ENCODE results near the gene MTM1. TPM values are rescaled to one million over a fixed set of nuclear protein-coding genes. Genes with fewer than 3 reads are reported as not detected.

Gene MTM1
- total RNA-seq, 1 experiment from 2014 or later = 22.9 TPM

DNA sequence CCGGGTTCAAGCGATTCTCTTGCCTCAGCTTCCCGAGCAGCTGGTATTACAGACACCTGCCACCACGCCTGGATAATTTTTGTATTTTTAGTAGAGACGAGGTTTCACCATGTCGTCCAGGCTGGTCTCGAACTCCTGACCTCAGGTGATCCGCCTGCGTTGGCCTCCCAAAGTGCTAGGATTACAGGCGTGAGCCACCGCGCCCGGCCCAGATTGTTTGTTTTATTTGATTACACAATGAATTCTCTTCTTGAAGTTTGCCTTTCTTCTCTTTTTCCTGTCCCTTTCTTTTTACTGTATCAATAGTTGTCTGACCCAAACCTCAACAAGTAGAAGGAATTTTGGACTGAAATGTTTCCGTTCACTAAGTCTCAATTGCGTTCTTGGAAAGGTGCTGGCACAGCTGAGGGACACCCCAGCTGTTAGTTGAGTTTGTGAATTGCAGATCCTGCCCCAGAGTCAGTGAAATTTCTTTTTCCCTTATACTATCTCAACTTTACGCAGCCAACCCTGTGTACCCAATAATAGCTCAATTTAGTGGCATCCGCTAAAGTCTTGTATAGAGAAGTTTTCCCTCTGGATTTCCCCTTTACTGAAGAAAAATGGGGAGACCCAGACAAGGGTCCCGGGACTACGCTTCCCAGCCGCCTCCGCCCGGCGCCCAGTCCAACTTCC is 639 bp upstream of the MTM1 start:
- Histone ChIP-seq H3K27ac (no peak overlapping the region), H3K9me3 (ENCODE audit: insufficient read depth, low read depth) (no peaks in the 10 kb centered on the region), H3K4me2 (peak overlapping the region; percentile 79), H4K20me1 (ENCODE audit: insufficient read depth) (no peaks in the 10 kb centered on the region), H2AFZ (peak overlapping the region; percentile 83), H3K9me2 (ENCODE audit: insufficient read depth) (no peaks in the 10 kb centered on the region), H3K4me1 (replicated peaks; ENCODE audit: insufficient read depth) (peaks cover 43% of the 10 kb centered on the region), H3K79me2 (ENCODE audit: low read depth) (peaks cover 39% of the 10 kb centered on the region), H3K4me3 (peak overlapping the region; percentile 52; the same call in 1 of the 2 replicates), H3K36me3 (ENCODE audit: low read depth) (no peaks in the 10 kb centered on the region), H3F3A (ENCODE audit: insufficient read depth, low read depth) (peaks cover 4% of the 10 kb centered on the region; the same call in 1 of the 2 replicates), H3K27me3 (ENCODE audit: insufficient read depth, low read depth) (no peaks in the 10 kb centered on the region)
- intact Hi-C loops (cut with micrococcal nuclease; ENCODE audit: unreplicated experiment) = loop anchor here (5.0 to 10.0 kb wide), 2 partner anchors 415 to 1023 kb away; partner anchors contain the start of genes EOLA1, HMGB3 and HSFX3
- CTCF ChIA-PET = interaction anchor here (1.4 kb wide), 1 partner anchor 628 kb away, joined by 4 read pairs; no protein-coding TSS in a partner anchor
- peak in 1 of 2 experiments; percentile 45 for DNase-seq
- TF ChIP-seq, protein P1, sequence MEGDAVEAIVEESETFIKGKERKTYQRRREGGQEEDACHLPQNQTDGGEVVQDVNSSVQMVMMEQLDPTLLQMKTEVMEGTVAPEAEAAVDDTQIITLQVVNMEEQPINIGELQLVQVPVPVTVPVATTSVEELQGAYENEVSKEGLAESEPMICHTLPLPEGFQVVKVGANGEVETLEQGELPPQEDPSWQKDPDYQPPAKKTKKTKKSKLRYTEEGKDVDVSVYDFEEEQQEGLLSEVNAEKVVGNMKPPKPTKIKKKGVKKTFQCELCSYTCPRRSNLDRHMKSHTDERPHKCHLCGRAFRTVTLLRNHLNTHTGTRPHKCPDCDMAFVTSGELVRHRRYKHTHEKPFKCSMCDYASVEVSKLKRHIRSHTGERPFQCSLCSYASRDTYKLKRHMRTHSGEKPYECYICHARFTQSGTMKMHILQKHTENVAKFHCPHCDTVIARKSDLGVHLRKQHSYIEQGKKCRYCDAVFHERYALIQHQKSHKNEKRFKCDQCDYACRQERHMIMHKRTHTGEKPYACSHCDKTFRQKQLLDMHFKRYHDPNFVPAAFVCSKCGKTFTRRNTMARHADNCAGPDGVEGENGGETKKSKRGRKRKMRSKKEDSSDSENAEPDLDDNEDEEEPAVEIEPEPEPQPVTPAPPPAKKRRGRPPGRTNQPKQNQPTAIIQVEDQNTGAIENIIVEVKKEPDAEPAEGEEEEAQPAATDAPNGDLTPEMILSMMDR (conservative IDR thresholded peaks at IDR 0.05) = no peak
- no peak for TF ChIP-seq EZH2 (IDR thresholded peaks at IDR 0.05; ENCODE audit: low read depth)
- POLR2A ChIA-PET (ENCODE audit: unreplicated experiment) = interaction anchor here (0.6 to 1.0 kb wide), 4 partner anchors 126 to 832 kb away, joined by 3 to 7 read pairs (median 4); partner anchors contain the start of gene MTMR1
- BruUV-seq (replicated peaks) = no TSS peak

DNA sequence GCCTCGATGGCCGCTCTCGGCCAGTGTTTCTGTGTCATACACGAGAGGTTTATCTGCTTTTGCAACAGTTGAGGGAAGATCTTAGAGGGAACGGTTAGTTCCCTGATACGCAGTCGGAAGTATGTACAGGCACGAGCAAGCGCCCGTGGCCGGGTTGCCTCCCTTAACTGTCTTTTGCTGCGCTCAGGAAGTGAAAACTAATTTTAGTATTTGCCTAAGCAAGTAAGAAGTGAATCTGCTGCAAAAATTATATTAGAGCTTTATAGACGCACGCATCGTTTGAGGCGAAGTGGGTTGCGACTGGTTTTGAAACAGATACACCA is 695 bp downstream of the MTM1 start:
- POLR2A ChIA-PET (ENCODE audit: unreplicated experiment) = interaction anchor here (0.6 kb wide), 1 partner anchor 20 kb away, joined by 4 read pairs; no protein-coding TSS in a partner anchor
- CTCF ChIA-PET = no interaction called here
- Histone ChIP-seq H3K27ac (no peak overlapping the region), H2AFZ (peak overlapping the region; percentile 85), H3K9me3 (ENCODE audit: insufficient read depth, low read depth) (no peaks in the 10 kb centered on the region), H3K4me1 (replicated peaks; ENCODE audit: insufficient read depth) (peaks cover 55% of the 10 kb centered on the region), H3K9me2 (ENCODE audit: insufficient read depth) (no peaks in the 10 kb centered on the region), H3K79me2 (ENCODE audit: low read depth) (peaks cover 52% of the 10 kb centered on the region), H3K36me3 (ENCODE audit: low read depth) (no peaks in the 10 kb centered on the region), H4K20me1 (ENCODE audit: insufficient read depth) (no peaks in the 10 kb centered on the region), H3K4me3 (peak overlapping the region; percentile 79), H3F3A (ENCODE audit: insufficient read depth, low read depth) (peaks cover 6% of the 10 kb centered on the region; the same call in 1 of the 2 replicates), H3K27me3 (ENCODE audit: insufficient read depth, low read depth) (no peaks in the 10 kb centered on the region), H3K4me2 (peak overlapping the region; percentile 90)
- no TSS peak for BruUV-seq (replicated peaks)
- intact Hi-C loops (cut with micrococcal nuclease; ENCODE audit: unreplicated experiment) = loop anchor here (5.0 to 10.0 kb wide), 2 partner anchors 413 to 1024 kb away; partner anchors contain the start of genes EOLA1, HMGB3 and HSFX3
- TF ChIP-seq, protein P1 (conservative IDR thresholded peaks at IDR 0.05) = no peak
- no peak for TF ChIP-seq EZH2 (IDR thresholded peaks at IDR 0.05; ENCODE audit: low read depth)
- DNase-seq = no peak

DNA sequence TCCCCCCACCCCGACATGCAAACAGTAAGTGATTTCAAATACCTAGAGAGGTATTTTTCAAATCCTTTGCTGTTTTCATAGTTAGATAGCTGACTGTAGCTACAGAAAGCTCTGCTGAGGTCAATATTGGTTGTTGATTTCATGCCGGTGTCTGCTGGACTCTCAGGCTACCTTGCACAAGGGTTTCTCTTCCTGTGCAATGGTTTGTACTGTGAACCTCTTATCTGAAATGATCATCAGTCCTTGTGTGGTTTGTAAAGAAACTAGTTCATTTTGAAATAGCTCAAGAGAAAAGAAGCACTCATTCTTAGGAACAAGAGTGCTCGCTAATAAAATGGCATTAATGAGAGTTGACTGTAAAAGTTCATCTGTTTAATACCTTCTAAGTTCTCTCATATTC is 2.1 kb downstream of the MTM1 start:
- no TSS peak for BruUV-seq (replicated peaks)
- H3K9me3 ChIP-seq (ENCODE audit: insufficient read depth, low read depth) = no peaks in the 10 kb centered on the region
- H3K27ac ChIP-seq = 0 out of 2 replicates have a peak overlapping the region, but pooled peaks have one; percentile 7
- no peak overlapping the region for H2AFZ ChIP-seq
- peaks cover 67% of the 10 kb centered on the region for H3K4me1 ChIP-seq (replicated peaks; ENCODE audit: insufficient read depth)
- H3K4me2 ChIP-seq = peak overlapping the region; percentile 90
- no peak for TF ChIP-seq EZH2 (IDR thresholded peaks at IDR 0.05; ENCODE audit: low read depth)
- TF ChIP-seq, protein P1 (conservative IDR thresholded peaks at IDR 0.05) = no peak
- POLR2A ChIA-PET (ENCODE audit: unreplicated experiment) = interaction anchor here (0.6 kb wide), 2 partner anchors 620 to 631 kb away, joined by 6 to 8 read pairs; no protein-coding TSS in a partner anchor
- DNase-seq = peak in 1 of 2 experiments; percentile 71
- H3K27me3 ChIP-seq (ENCODE audit: insufficient read depth, low read depth) = no peaks in the 10 kb centered on the region
- H4K20me1 ChIP-seq (ENCODE audit: insufficient read depth) = no peaks in the 10 kb centered on the region
- H3K4me3 ChIP-seq = no peak overlapping the region
- intact Hi-C loops (cut with micrococcal nuclease; ENCODE audit: unreplicated experiment) = no loop called here
- no peaks in the 10 kb centered on the region for H3K9me2 ChIP-seq (ENCODE audit: insufficient read depth)
- H3F3A ChIP-seq (ENCODE audit: insufficient read depth, low read depth) = peaks cover 19% of the 10 kb centered on the region
- H3K79me2 ChIP-seq (ENCODE audit: low read depth) = peaks cover 55% of the 10 kb centered on the region
- H3K36me3 ChIP-seq (ENCODE audit: low read depth) = no peaks in the 10 kb centered on the region
- CTCF ChIA-PET = no interaction called here

Measured in PC-9 (cell line).